Vagina (tissue), 2 donors: ENCODE data around the gene SPATA12.

Source experiments
- POLR2A ChIP-seq, 2 donors: fragments of 450-650 bp; IDR thresholded peaks; one replicate each; pipeline ENCODE4 v1.6.1; 2017; ENCODE audit warnings: antibody characterized with exemption in 2 of 2, mild to moderate bottlenecking in 2 of 2, moderate library complexity in 2 of 2
- TF ChIP-seq, protein P1 (sequence below), 3 experiments: fragments of 450-650 bp in 2 of 3; fragments of 200-600 bp in 1 of 3; sonication (generic) in 1 of 3; IDR thresholded peaks; one replicate each; pipeline ENCODE4 v1.5.1; 2017 to 2019; ENCODE audit warnings: antibody characterized with exemption in 3 of 3, mild to moderate bottlenecking in 2 of 3, moderate library complexity in 2 of 3

DNA sequence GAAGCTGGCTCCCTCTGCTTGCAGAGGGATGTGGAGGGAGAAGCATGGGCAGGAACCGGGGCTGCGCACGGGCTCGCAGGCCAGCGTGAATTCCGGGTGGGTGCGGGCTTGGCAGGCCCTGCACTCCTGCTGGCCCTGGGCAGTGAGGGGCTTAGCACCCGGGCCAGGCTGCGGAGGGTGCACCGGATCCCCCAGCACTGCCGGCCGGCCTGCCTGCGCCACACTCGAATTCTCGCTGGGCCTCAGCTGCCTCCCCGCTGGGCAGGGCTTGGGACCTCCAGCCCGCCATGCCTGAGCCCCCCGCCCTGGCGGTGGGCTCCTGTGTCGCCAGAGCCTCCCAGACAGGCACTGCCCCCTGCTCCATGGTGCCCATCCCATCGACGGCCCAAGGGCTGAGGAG lies 47.6 kb upstream of the SPATA12 start:
- TF ChIP-seq, protein P1, sequence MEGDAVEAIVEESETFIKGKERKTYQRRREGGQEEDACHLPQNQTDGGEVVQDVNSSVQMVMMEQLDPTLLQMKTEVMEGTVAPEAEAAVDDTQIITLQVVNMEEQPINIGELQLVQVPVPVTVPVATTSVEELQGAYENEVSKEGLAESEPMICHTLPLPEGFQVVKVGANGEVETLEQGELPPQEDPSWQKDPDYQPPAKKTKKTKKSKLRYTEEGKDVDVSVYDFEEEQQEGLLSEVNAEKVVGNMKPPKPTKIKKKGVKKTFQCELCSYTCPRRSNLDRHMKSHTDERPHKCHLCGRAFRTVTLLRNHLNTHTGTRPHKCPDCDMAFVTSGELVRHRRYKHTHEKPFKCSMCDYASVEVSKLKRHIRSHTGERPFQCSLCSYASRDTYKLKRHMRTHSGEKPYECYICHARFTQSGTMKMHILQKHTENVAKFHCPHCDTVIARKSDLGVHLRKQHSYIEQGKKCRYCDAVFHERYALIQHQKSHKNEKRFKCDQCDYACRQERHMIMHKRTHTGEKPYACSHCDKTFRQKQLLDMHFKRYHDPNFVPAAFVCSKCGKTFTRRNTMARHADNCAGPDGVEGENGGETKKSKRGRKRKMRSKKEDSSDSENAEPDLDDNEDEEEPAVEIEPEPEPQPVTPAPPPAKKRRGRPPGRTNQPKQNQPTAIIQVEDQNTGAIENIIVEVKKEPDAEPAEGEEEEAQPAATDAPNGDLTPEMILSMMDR (IDR thresholded peaks at IDR 0.05): no peak
- TF ChIP-seq POLR2A (IDR thresholded peaks at IDR 0.05): no peak
